NCI-H510A treated with DMSO at 0.1 percent for 48 hours (cell line): ENCODE data around the gene C22orf39.
A peak's percentile ranks its signal among the peaks of the same experiment; 100 is the strongest.

Experiments
- DNase-seq: peaks from one replicate; lab custom pipeline; 2025; lab: John Stamatoyannopoulos, UW

C22orf39 gene

GRCh38 chr22:19447330-19448075, at the start of gene C22orf39:
Gene C22orf39, minus strand, starts transcription at chr22:19447711. Its CDS starts 23 bp downstream, at chr22:19447688.
- DNase-seq: peak; percentile 83

GRCh38 chr22:19497245-19497644, 49.7 kb upstream of the C22orf39 start:
- DNase-seq: no peak

GRCh38 chr22:19496324-19496630, 48.8 kb upstream of the C22orf39 start:
- no peak for DNase-seq

- DNase-seq: no peak
Observed at GRCh38 chr22:19495562-19496323, 48.2 kb upstream of the C22orf39 start.

GRCh38 chr22:19494676-19495173, 47.2 kb upstream of the C22orf39 start:
- DNase-seq: no peak

- no peak for DNase-seq
Observed at GRCh38 chr22:19494001-19494560, 46.6 kb upstream of the C22orf39 start.

- no peak for DNase-seq
Observed at GRCh38 chr22:19492504-19493174, 45.1 kb upstream of the C22orf39 start.

- DNase-seq: no peak
Observed at GRCh38 chr22:19490628-19491230, 43.2 kb upstream of the C22orf39 start.

GRCh38 chr22:19488884-19489843, 41.7 kb upstream of the C22orf39 start:
- DNase-seq: no peak

GRCh38 chr22:19488285-19488684, 40.8 kb upstream of the C22orf39 start:
- no peak for DNase-seq

- DNase-seq: no peak
Observed at GRCh38 chr22:19483481-19484244, 36.2 kb upstream of the C22orf39 start.

GRCh38 chr22:19482297-19482696, 34.8 kb upstream of the C22orf39 start:
- DNase-seq: no peak

GRCh38 chr22:19480789-19481188, 33.3 kb upstream of the C22orf39 start:
- no peak for DNase-seq

- no peak for DNase-seq
Observed at GRCh38 chr22:19480173-19480568, 32.7 kb upstream of the C22orf39 start.

- peak; percentile 95 for DNase-seq
Observed at GRCh38 chr22:19479355-19480172, 32.1 kb upstream of the C22orf39 start, which contains the start of gene CDC45. Gene CDC45, plus strand, starts transcription at chr22:19479920. Its CDS starts 49 bp downstream, at chr22:19479969.

- DNase-seq: no peak
Observed at GRCh38 chr22:19478901-19479354, 31.4 kb upstream of the C22orf39 start, which contains the start of gene UFD1. Gene UFD1, minus strand, starts transcription at chr22:19479193. Its CDS starts 108 bp downstream, at chr22:19479085.

- DNase-seq: no peak
Observed at GRCh38 chr22:19478045-19478900, 30.8 kb upstream of the C22orf39 start.
